ENCODE results near the gene BTD. TPM values are rescaled to one million over a fixed set of nuclear protein-coding genes. Genes with fewer than 3 reads are reported as not detected.

Gene BTD
- total and polyA plus RNA-seq, 2 donors (not counting 3 experiments of a cell fraction or from before 2014, with no cell fraction given) = 20.3 to 32.2 TPM

DNA sequence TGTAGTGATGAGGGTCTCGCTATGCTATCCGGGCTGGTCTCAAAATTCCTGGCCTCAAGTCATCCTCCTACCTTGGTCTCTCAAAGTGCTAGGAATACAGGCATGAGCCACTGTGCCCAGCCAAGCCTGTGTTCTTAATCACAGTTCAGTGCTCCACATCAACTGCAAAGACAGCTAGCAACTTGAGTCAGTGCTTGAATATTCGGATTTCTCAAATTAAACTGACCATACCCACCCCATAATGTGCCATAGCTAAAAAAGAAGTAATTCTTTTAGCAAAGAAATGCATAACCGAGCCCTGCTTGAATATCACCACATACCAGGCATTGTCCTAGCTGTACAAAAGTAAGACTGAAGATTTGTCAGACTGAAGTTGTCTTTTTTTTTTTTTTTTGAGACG lies 89.2 kb downstream of the BTD start:
- Histone ChIP-seq H3K9me1 (replicated peaks; ENCODE audit: control insufficient read depth, extremely low read depth, insufficient read depth, low read length) (no peaks in the 10 kb centered on the region), H3K36me3 (ENCODE audit: control insufficient read depth in 2 of 2, extremely low read depth in 1 of 2, insufficient read depth in 2 of 2, low read length in 2 of 2) (peaks cover 7 to 27% of the 10 kb centered on the region in 2 experiments), H2AFZ (ENCODE audit: low read depth, low read length) (no peak overlapping the region), H3K9me3 (replicated peaks; ENCODE audit: control insufficient read depth, insufficient read depth, low read length) (no peaks in the 10 kb centered on the region), H3K4me1 (ENCODE audit: control insufficient read depth, extremely low read depth, insufficient read depth, low read length) (peaks cover 5% of the 10 kb centered on the region), H3K9ac (replicated peaks; ENCODE audit: extremely low read depth, insufficient read depth, low read length) (no peak overlapping the region), H3K27me3 (ENCODE audit: control insufficient read depth in 2 of 2, insufficient read depth in 2 of 2, low read length in 2 of 2) (no peaks in the 10 kb centered on the region), H3K4me3 (replicated peaks in 1 of 3; ENCODE audit: insufficient read depth in 1 of 3, low read depth in 1 of 3, low read length in 3 of 3) (no peak overlapping the region), H3K79me2 (ENCODE audit: control insufficient read depth, insufficient read depth, low read length) (no peaks in the 10 kb centered on the region), H3K27ac (ENCODE audit: insufficient read depth, low read depth, low read length) (no peak overlapping the region), H3K4me2 (ENCODE audit: insufficient read depth, low read length) (no peak overlapping the region), H4K20me1 (replicated peaks; ENCODE audit: control insufficient read depth, extremely low read depth, insufficient read depth, low read length) (no peaks in the 10 kb centered on the region)
- ChIA-PET CTCF (interaction anchor here (1.2 kb wide), 1 partner anchor 60 kb away, joined by 5 read pairs; no protein-coding TSS in a partner anchor), POLR2A (no interaction called here)
- TF ChIP-seq, protein P1, sequence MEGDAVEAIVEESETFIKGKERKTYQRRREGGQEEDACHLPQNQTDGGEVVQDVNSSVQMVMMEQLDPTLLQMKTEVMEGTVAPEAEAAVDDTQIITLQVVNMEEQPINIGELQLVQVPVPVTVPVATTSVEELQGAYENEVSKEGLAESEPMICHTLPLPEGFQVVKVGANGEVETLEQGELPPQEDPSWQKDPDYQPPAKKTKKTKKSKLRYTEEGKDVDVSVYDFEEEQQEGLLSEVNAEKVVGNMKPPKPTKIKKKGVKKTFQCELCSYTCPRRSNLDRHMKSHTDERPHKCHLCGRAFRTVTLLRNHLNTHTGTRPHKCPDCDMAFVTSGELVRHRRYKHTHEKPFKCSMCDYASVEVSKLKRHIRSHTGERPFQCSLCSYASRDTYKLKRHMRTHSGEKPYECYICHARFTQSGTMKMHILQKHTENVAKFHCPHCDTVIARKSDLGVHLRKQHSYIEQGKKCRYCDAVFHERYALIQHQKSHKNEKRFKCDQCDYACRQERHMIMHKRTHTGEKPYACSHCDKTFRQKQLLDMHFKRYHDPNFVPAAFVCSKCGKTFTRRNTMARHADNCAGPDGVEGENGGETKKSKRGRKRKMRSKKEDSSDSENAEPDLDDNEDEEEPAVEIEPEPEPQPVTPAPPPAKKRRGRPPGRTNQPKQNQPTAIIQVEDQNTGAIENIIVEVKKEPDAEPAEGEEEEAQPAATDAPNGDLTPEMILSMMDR (IDR thresholded peaks at IDR 0.05; ENCODE audit: extremely low read depth in 1 of 2, insufficient read depth in 1 of 2, low read depth in 1 of 2, low read length in 2 of 2) = no peak
- TF ChIP-seq JUN (IDR thresholded peaks at IDR 0.05; ENCODE audit: borderline replicate concordance, insufficient read depth, insufficient read length, low read depth) (no peak), MYC (IDR thresholded peaks at IDR 0.05; ENCODE audit: low read depth, low read length) (no peak), FOS (IDR thresholded peaks at IDR 0.05; ENCODE audit: borderline replicate concordance, insufficient read depth, low read length) (no peak)
- TF ChIP-seq, protein P2, sequence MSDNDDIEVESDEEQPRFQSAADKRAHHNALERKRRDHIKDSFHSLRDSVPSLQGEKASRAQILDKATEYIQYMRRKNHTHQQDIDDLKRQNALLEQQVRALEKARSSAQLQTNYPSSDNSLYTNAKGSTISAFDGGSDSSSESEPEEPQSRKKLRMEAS (IDR thresholded peaks at IDR 0.05; ENCODE audit: insufficient read depth, insufficient read length) = no peak
- DNase-seq (ENCODE audit: low read depth, low spot score) (no peak), FAIRE-seq (no peak)
- no TSS peak for BruUV-seq (replicated peaks)
- dilution Hi-C loops (cut with MboI; ENCODE audit: extremely low pct_ligation_motif_present, low sequenced_read_pairs) (no loop called here), intact Hi-C loops (cut with micrococcal nuclease) (loop anchor here (5.0 kb wide), 1 partner anchor 107 kb away; the partner anchor contains the start of gene ANKRD28)

DNA sequence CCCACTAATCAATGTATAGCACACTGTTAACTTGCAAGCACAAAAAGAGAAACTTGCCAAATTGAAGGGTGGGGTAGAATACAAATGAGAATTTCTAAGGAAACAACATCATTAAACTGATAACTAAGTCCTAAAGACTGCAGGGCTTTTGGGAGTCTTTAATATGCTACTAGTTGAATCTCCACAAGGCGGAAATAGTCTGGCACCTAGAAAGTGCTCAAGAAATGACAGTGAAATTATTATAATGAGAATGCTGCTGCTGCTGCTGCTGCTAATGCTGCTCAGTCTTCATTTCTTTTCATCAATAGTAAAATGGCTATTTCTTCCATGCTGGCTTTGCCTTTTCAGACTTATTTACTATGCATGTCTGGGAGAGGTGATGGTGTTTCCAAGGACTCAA lies 91.8 kb downstream of the BTD start:
- no peak for TF ChIP-seq FOS (IDR thresholded peaks at IDR 0.05; ENCODE audit: borderline replicate concordance, insufficient read depth, low read length)
- no peak for TF ChIP-seq GATA2 (IDR thresholded peaks at IDR 0.05; ENCODE audit: insufficient read depth, insufficient read length, low read depth, low read length)
- TF ChIP-seq, protein P2 (IDR thresholded peaks at IDR 0.05; ENCODE audit: insufficient read depth, insufficient read length) = no peak
- DNase-seq (ENCODE audit: low read depth, low spot score) (no peak), FAIRE-seq (no peak)
- POLR2A ChIA-PET = no interaction called here
- Histone ChIP-seq H3K36me3 (ENCODE audit: control insufficient read depth in 2 of 2, extremely low read depth in 1 of 2, insufficient read depth in 2 of 2, low read length in 2 of 2) (peaks cover 7 to 25% of the 10 kb centered on the region in 2 experiments), H3K4me3 (replicated peaks in 1 of 3; ENCODE audit: insufficient read depth in 1 of 3, low read depth in 1 of 3, low read length in 3 of 3) (no peak overlapping the region), H3K79me2 (ENCODE audit: control insufficient read depth, insufficient read depth, low read length) (no peaks in the 10 kb centered on the region), H3K27me3 (ENCODE audit: control insufficient read depth in 2 of 2, insufficient read depth in 2 of 2, low read length in 2 of 2) (no peaks in the 10 kb centered on the region), H4K20me1 (replicated peaks; ENCODE audit: control insufficient read depth, extremely low read depth, insufficient read depth, low read length) (no peaks in the 10 kb centered on the region), H3K27ac (ENCODE audit: insufficient read depth, low read depth, low read length) (no peak overlapping the region), H3K4me2 (ENCODE audit: insufficient read depth, low read length) (no peak overlapping the region), H3K4me1 (ENCODE audit: control insufficient read depth, extremely low read depth, insufficient read depth, low read length) (no peaks in the 10 kb centered on the region), H2AFZ (ENCODE audit: low read depth, low read length) (no peak overlapping the region), H3K9me1 (replicated peaks; ENCODE audit: control insufficient read depth, extremely low read depth, insufficient read depth, low read length) (no peaks in the 10 kb centered on the region), H3K9ac (replicated peaks; ENCODE audit: extremely low read depth, insufficient read depth, low read length) (no peak overlapping the region), H3K9me3 (replicated peaks; ENCODE audit: control insufficient read depth, insufficient read depth, low read length) (no peaks in the 10 kb centered on the region)
- BruUV-seq (replicated peaks) = no TSS peak
- CTCF ChIA-PET = no interaction called here
- dilution Hi-C loops (cut with MboI; ENCODE audit: extremely low pct_ligation_motif_present, low sequenced_read_pairs) = no loop called here
- intact Hi-C loops (cut with micrococcal nuclease) = loop anchor here (1.0 to 5.0 kb wide), 2 partner anchors 63 to 104 kb away; partner anchors contain the start of gene ANKRD28

Measured in endothelial cell of umbilical vein (primary cell).